Measurements from ENCODE around the gene POFUT2.

The POFUT2 gene

DNA sequence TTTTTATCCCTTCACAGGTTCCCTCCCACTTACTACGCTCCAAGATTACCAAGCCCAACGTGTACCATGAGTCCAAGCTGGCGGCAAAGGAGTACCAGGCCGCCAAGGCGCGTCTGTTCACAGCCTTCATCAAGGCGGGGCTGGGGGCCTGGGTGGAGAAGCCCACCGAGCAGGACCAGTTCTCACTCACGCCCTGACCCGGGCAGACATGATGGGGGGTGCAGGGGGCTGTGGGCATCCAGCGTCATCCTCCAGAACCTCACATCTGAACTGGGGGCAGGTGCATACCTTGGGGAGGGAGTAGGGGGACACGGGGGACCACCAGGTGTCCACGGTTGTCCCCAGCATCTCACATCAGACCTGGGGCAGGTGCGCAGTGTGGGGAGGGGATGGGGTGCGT, 65.7 kb downstream of the POFUT2 start:
- DNase-seq (ENCODE audit: low read depth): no peak

DNA sequence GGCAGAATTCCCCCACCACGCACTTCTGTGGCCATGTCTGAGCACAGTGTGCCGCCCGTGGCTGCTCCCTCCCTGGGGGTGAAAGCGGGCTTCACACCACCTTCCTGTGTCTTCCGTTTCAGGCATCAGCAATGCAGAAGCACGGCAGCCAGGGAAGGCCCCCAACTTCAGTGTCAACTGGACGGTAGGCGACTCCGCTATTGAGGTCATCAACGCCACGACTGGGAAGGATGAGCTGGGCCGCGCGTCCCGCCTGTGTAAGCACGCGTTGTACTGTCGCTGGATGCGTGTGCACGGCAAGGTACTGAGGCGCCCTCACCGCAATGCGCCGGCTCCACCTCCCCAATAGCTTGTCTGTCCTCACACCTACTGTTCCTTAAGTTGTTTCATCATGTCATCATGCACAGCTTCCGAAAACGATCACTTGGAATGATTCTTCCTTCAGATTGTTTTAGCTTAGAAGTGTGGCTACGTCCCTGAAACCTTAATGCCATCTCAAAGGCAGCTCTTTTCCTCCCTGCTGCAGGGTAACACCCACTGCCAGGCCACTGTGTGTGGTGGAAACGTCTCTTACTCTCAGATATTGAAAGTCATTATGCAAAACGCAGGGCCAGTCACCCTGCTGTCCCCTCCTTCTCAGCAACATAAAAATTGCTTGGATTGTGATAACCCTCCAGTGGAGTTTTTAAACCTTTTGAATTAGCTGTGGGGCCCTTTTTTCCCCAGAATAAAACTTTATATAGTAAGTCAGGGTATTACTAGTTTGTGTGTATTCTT, 66.8 kb downstream of the POFUT2 start:
- DNase-seq (ENCODE audit: low read depth): no peak

DNA sequence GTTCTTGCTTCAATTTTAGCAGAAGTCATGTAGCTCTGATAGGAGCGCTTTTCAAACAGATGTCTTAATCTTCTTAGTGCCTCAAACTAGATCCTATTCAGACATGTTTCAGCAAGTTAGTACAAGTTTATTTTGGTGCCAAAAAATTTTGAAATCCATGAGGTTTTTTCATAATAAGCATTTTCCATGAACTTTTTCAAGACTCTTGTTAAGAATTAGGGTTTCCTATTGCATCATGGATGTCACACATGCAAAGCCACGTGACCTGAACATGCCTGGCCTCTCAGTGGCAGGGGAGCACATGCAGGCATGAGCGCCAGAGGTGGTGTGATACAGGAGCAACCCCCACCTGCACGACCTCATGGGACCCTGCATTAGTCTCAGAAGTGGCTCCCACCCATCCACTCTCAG, 67.6 kb downstream of the POFUT2 start:
- peak; percentile 31 for DNase-seq (ENCODE audit: low read depth)

DNA sequence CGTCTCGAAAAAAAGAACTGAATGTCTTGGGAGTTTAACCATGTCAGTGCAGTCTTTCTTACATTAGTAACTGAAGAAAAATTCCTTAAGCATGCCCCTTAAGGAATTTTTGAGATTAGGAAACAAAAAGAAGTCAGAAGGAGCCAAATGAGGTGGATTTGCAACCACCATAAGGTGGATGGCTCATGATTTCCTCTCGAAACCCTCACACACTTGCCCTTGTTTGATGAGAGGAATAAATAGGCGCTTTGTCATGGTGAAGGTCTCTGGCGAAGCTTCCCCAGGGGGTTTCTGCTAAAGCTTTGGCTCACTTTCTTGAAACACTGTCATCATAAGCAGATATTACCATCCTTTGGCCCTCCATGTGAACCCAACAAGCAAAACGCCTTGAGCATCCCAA, 68.2 kb downstream of the POFUT2 start:
- DNase-seq (ENCODE audit: low read depth): no peak

DNA sequence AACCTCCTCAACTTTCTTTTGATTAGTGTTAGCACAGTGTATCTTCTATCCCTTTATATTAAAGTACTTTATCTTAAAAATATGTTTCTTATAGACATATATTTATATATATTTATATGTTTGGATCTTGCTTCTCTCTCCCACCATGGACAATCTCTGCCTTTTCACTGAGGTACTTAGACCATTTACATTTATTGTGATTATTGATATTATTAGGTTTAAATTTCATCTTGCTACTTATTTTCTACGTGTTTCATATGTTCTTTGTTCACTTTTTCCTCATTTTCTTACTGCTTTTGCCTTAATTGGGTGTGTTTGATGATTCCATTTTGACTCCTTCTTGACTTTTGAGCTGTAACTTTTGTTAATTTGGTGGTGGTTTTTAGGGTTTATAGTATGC, 70.7 kb downstream of the POFUT2 start:
- DNase-seq (ENCODE audit: low read depth): no peak

DNA sequence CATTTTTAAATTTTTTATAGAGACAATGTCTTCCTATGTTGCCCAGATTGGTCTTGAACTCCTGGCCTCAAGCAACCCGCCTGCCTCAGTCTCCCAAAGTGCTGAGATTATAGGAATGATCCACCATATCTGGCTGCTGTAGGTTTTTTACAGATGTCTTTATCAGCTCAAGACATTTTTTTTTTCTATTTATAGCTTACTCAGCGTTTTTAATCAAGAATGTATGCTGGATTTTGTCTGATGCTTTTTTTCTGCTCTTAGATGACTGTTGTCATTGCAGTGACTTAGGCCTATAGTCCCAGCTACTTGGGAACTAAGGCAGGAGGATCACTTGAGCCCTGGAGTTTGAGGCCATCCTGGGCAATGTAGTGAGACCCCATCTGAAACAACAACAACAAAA, 72.5 kb downstream of the POFUT2 start:
- DNase-seq (ENCODE audit: low read depth): no peak
